ENCODE measurements around the gene OR3A1.
"Not testable (repeated sequence)": the region's sequence is repeated elsewhere in the genome, so short reads cannot be mapped to it uniquely, and the experiment has no call there.

DNA sequence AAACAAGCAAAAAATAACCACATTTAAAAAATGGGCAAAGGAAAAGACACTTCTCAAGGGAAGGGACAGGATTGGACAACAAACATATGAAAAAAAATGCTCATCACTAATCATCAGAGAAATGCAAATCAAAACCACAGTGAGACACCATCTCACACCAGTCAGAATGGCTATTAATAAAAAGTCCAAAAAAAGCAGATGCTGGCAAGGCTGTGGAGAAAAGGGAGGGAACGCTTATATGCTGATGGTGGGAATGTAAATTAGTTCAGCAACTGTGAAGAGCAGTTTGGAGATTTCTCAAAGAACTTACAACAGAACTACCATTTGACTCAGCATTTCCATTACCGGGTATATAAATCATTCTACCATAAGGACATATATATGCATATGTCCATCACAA, 49.1 kb downstream of the OR3A1 start:
- TF ChIP-seq, protein P1, sequence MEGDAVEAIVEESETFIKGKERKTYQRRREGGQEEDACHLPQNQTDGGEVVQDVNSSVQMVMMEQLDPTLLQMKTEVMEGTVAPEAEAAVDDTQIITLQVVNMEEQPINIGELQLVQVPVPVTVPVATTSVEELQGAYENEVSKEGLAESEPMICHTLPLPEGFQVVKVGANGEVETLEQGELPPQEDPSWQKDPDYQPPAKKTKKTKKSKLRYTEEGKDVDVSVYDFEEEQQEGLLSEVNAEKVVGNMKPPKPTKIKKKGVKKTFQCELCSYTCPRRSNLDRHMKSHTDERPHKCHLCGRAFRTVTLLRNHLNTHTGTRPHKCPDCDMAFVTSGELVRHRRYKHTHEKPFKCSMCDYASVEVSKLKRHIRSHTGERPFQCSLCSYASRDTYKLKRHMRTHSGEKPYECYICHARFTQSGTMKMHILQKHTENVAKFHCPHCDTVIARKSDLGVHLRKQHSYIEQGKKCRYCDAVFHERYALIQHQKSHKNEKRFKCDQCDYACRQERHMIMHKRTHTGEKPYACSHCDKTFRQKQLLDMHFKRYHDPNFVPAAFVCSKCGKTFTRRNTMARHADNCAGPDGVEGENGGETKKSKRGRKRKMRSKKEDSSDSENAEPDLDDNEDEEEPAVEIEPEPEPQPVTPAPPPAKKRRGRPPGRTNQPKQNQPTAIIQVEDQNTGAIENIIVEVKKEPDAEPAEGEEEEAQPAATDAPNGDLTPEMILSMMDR (IDR thresholded peaks at IDR 0.05) = not testable (repeated sequence)
- TF ChIP-seq POLR2AphosphoS5, POLR2A (IDR thresholded peaks at IDR 0.05): not testable (repeated sequence)
